HG03108 (cell line): ENCODE results near the gene GAPVD1.
"Not testable (repeated sequence)": the region's sequence is repeated elsewhere in the genome, so short reads cannot be mapped to it uniquely, and the experiment has no call there.

Source experiments
- ATAC-seq: cut with Tn5 transposase; IDR thresholded peaks from one replicate; pipeline ENCODE4 v1.9.1; 2021; ENCODE audit warnings: moderate library complexity; ENCODE audit not compliant: unreplicated experiment

The GAPVD1 gene

GRCh38 chr9:125261501-125262293, at the start of gene GAPVD1:
GAPVD1 (plus strand) TSS chr9:125261826; CDS start chr9:125298922, 37,096 bp downstream.
- peak; percentile 96 for ATAC-seq

GRCh38 chr9:125214186-125214585, 47.4 kb upstream of the GAPVD1 start:
- no peak for ATAC-seq

- ATAC-seq, result no peak
Measured at GRCh38 chr9:125218621-125219020, 43.0 kb upstream of the GAPVD1 start.

- not testable (repeated sequence) for ATAC-seq
Measured at GRCh38 chr9:125224858-125225257, 36.8 kb upstream of the GAPVD1 start.

- ATAC-seq, result no peak
Measured at GRCh38 chr9:125227761-125228160, 33.9 kb upstream of the GAPVD1 start.

GRCh38 chr9:125233678-125234077, 27.9 kb upstream of the GAPVD1 start:
- ATAC-seq, result no peak

- ATAC-seq, result not testable (repeated sequence)
Measured at GRCh38 chr9:125234099-125234498, 27.5 kb upstream of the GAPVD1 start.

- no peak for ATAC-seq
Measured at GRCh38 chr9:125235804-125236519, 25.7 kb upstream of the GAPVD1 start.

- not testable (repeated sequence) for ATAC-seq
Measured at GRCh38 chr9:125236520-125237159, 25.0 kb upstream of the GAPVD1 start.

- no peak for ATAC-seq
Measured at GRCh38 chr9:125238127-125238914, 23.3 kb upstream of the GAPVD1 start.

GRCh38 chr9:125238915-125239446, 22.6 kb upstream of the GAPVD1 start:
- no peak for ATAC-seq

- ATAC-seq, result no peak
Measured at GRCh38 chr9:125239631-125240597, 21.7 kb upstream of the GAPVD1 start.

- no peak for ATAC-seq
Measured at GRCh38 chr9:125240649-125240999, 21.0 kb upstream of the GAPVD1 start.

- peak; percentile 90 for ATAC-seq
Measured at GRCh38 chr9:125241000-125241862, 20.4 kb upstream of the GAPVD1 start, which contains the start of gene HSPA5. HSPA5 (minus strand) TSS chr9:125241343; CDS start chr9:125241126, 217 bp downstream.

- peak; percentile 9 for ATAC-seq
Measured at GRCh38 chr9:125241863-125242739, 19.5 kb upstream of the GAPVD1 start.

GRCh38 chr9:125243792-125244260, 17.8 kb upstream of the GAPVD1 start:
- ATAC-seq, result no peak

- ATAC-seq, result no peak
Measured at GRCh38 chr9:125246261-125246667, 15.4 kb upstream of the GAPVD1 start.
